Activated CD4-positive, CD25-positive, alpha-beta regulatory T cell treated with anti-CD3 and anti-CD28 coated beads, Interleukin-2, amount 50 U/mL, for 24 hours (primary cell): ENCODE results near the gene CERS1.

Experiments used
- ATAC-seq, 2 donors: fragments of 150-1000 bp; cut with Tn5 transposase; one replicate each; pipeline ENCODE4 v1.10.0; 2021; ENCODE audit warnings: mild to moderate bottlenecking in 1 of 2, moderate library complexity in 1 of 2

The CERS1 gene

GRCh38 chr19:18870531-18871172 lies 25.3 kb downstream of the CERS1 start:
- no peak for ATAC-seq

GRCh38 chr19:18869781-18870530 lies 26.0 kb downstream of the CERS1 start:
- no peak for ATAC-seq

- no peak for ATAC-seq
These were observed 26.8 kb downstream of the CERS1 start for GRCh38 chr19:18869023-18869618.

GRCh38 chr19:18868380-18869022 lies 27.5 kb downstream of the CERS1 start:
- no peak for ATAC-seq

GRCh38 chr19:18867751-18868150 lies 28.2 kb downstream of the CERS1 start:
- ATAC-seq = no peak

GRCh38 chr19:18867199-18867598 lies 28.8 kb downstream of the CERS1 start:
- no peak for ATAC-seq

GRCh38 chr19:18866800-18867123 lies 29.2 kb downstream of the CERS1 start:
- ATAC-seq = no peak

GRCh38 chr19:18865973-18866799 lies 29.8 kb downstream of the CERS1 start:
- ATAC-seq = peak; percentile 84

GRCh38 chr19:18865106-18865972 lies 30.6 kb downstream of the CERS1 start:
- no peak for ATAC-seq

- ATAC-seq = no peak
These were observed 32.1 kb downstream of the CERS1 start for GRCh38 chr19:18863843-18864362.

- no peak for ATAC-seq
These were observed 32.7 kb downstream of the CERS1 start for GRCh38 chr19:18862976-18863842.

- ATAC-seq = no peak
These were observed 34.0 kb downstream of the CERS1 start for GRCh38 chr19:18861917-18862316.

GRCh38 chr19:18861235-18861634 lies 34.7 kb downstream of the CERS1 start:
- ATAC-seq = no peak

GRCh38 chr19:18860725-18861124 lies 35.2 kb downstream of the CERS1 start:
- no peak for ATAC-seq

GRCh38 chr19:18860302-18860700 lies 35.7 kb downstream of the CERS1 start:
- no peak for ATAC-seq

GRCh38 chr19:18859676-18860301 lies 36.2 kb downstream of the CERS1 start:
- ATAC-seq = no peak

- no peak for ATAC-seq
These were observed 36.9 kb downstream of the CERS1 start for GRCh38 chr19:18858906-18859646.

GRCh38 chr19:18857223-18857622 lies 38.7 kb downstream of the CERS1 start:
- ATAC-seq = no peak
